CD4-positive, alpha-beta T cell treated with Interleukin-15 for 4 hours (primary cell): ENCODE data around the gene POLR3E.
"Not testable (repeated sequence)": the region's sequence is repeated elsewhere in the genome, so short reads cannot be mapped to it uniquely, and the experiment has no call there.

Experiments used
- DNase-seq: peaks from one replicate; pipeline ENCODE4 v3.0.0-alpha.2; 2020; ENCODE audit warnings: low spot score

Gene POLR3E

GRCh38 chr16:22366371-22366770 is 69.2 kb downstream of the POLR3E start:
- no peak for DNase-seq

- no peak for DNase-seq
These were observed 69.7 kb downstream of the POLR3E start for GRCh38 chr16:22366889-22367288.

- not testable (repeated sequence) for DNase-seq
These were observed 71.1 kb downstream of the POLR3E start for GRCh38 chr16:22368200-22368826.

- peak; percentile 40 for DNase-seq
These were observed 72.1 kb downstream of the POLR3E start for GRCh38 chr16:22369221-22369811.

- no peak for DNase-seq
These were observed 73.0 kb downstream of the POLR3E start for GRCh38 chr16:22370038-22370820.

GRCh38 chr16:22372882-22373661 is 75.9 kb downstream of the POLR3E start:
- no peak for DNase-seq

GRCh38 chr16:22373662-22374310 is 76.6 kb downstream of the POLR3E start:
- no peak for DNase-seq

GRCh38 chr16:22374311-22375116 is 77.3 kb downstream of the POLR3E start, which contains the start of gene CDR2:
Gene CDR2 (minus strand): TSS chr16:22374619. CDS start chr16:22374309, 310 bp downstream.
- DNase-seq = peak; percentile 99

- DNase-seq = no peak
These were observed 78.1 kb downstream of the POLR3E start for GRCh38 chr16:22375117-22375962.

- DNase-seq = no peak
These were observed 78.9 kb downstream of the POLR3E start for GRCh38 chr16:22375963-22376640.

- no peak for DNase-seq
These were observed 82.4 kb downstream of the POLR3E start for GRCh38 chr16:22379656-22380055.

- no peak for DNase-seq
These were observed 83.3 kb downstream of the POLR3E start for GRCh38 chr16:22380529-22380928.

GRCh38 chr16:22381392-22381791 is 84.2 kb downstream of the POLR3E start:
- no peak for DNase-seq

GRCh38 chr16:22383827-22384226 is 86.6 kb downstream of the POLR3E start:
- DNase-seq = no peak
